Astrocyte (in vitro differentiated cells and primary cell): Measurements from ENCODE around the gene AKNAD1. TPM values are rescaled to one million over a fixed set of nuclear protein-coding genes. Genes with fewer than 3 reads are reported as not detected.

ENCODE experiments used
- DNase-seq: peaks from one replicate; pipeline ENCODE4 v3.0.0-alpha.2; 2010; ENCODE audit warnings: low read depth
- FAIRE-seq: peaks from 2 replicates; lab custom pipeline; 2011; peaks lifted over from hg19 to GRCh38; lab: Jason Lieb, UNC
- H2AFZ ChIP-seq: 2 replicates; pipeline ENCODE4 v1.6.0; 2012; ENCODE audit warnings: low read depth, low read length, inconsistent platforms
- H3K27ac ChIP-seq: 2 replicates; pipeline ENCODE4 v1.5.1; 2011; ENCODE audit warnings: low read depth, low read length, inconsistent platforms
- H3K27me3 ChIP-seq: 2 replicates; pipeline ENCODE4 v1.6.0; 2011; ENCODE audit warnings: low read length, inconsistent platforms; ENCODE audit not compliant: insufficient read depth
- H3K36me3 ChIP-seq: 2 replicates; pipeline ENCODE4 v1.5.1; 2011; ENCODE audit warnings: low read length, inconsistent platforms; ENCODE audit not compliant: insufficient read depth
- H3K4me1 ChIP-seq: 2 replicates; pipeline ENCODE4 v1.5.1; 2011; ENCODE audit warnings: low read length, inconsistent platforms; ENCODE audit not compliant: insufficient read depth
- H3K4me2 ChIP-seq: 2 replicates; pipeline ENCODE4 v1.6.0; 2012; ENCODE audit warnings: low read length, inconsistent platforms
- H3K4me3 ChIP-seq: 2 replicates; pipeline ENCODE4 v1.5.1; 2011; ENCODE audit warnings: low read depth, mild to moderate bottlenecking, low read length, inconsistent platforms; ENCODE audit not compliant: insufficient read depth
- H3K79me2 ChIP-seq: 2 replicates; pipeline ENCODE4 v1.6.0; 2012; ENCODE audit warnings: mild to moderate bottlenecking, low read length, inconsistent platforms; ENCODE audit not compliant: insufficient read depth
- H3K9ac ChIP-seq: 2 replicates; pipeline ENCODE4 v1.6.0; 2012; ENCODE audit warnings: mild to moderate bottlenecking, low read length, inconsistent platforms
- H3K9me3 ChIP-seq: 2 replicates; pipeline ENCODE4 v1.5.1; 2012; ENCODE audit warnings: low read depth, mild to moderate bottlenecking, low read length, inconsistent platforms; ENCODE audit not compliant: insufficient read depth
- H4K20me1 ChIP-seq: 2 replicates; pipeline ENCODE4 v1.6.0; 2012; ENCODE audit warnings: low read length, inconsistent platforms; ENCODE audit not compliant: insufficient read depth
- H3K27ac Mint-ChIP-seq: one replicate; pipeline ENCODE4 v1.8.0; 2021; ENCODE audit warnings: mild to moderate bottlenecking, mixed read lengths; ENCODE audit not compliant: unreplicated experiment
- H3K27me3 Mint-ChIP-seq: one replicate; pipeline ENCODE4 v1.8.0; 2021; ENCODE audit warnings: low read depth, mixed read lengths; ENCODE audit not compliant: unreplicated experiment
- H3K36me3 Mint-ChIP-seq: one replicate; pipeline ENCODE4 v1.8.0; 2021; ENCODE audit warnings: low read depth, mixed read lengths; ENCODE audit not compliant: unreplicated experiment
- H3K4me1 Mint-ChIP-seq: one replicate; pipeline ENCODE4 v1.8.0; 2021; ENCODE audit warnings: low read depth, mixed read lengths; ENCODE audit not compliant: unreplicated experiment
- H3K4me3 Mint-ChIP-seq: one replicate; pipeline ENCODE4 v1.8.0; 2021; ENCODE audit warnings: mild to moderate bottlenecking, moderate library complexity, mixed read lengths; ENCODE audit not compliant: unreplicated experiment
- H3K9me3 Mint-ChIP-seq: one replicate; pipeline ENCODE4 v1.8.0; 2021; ENCODE audit warnings: mild to moderate bottlenecking, mixed read lengths; ENCODE audit not compliant: unreplicated experiment
- EZH2 ChIP-seq: IDR thresholded peaks from 2 replicates; pipeline ENCODE4 v1.6.1; 2012; ENCODE audit warnings: mild to moderate bottlenecking, low read length, inconsistent platforms; ENCODE audit not compliant: insufficient read depth
- total RNA-seq: library from RNA; stranded (reverse); gene quantifications from 2 replicates; pipeline ENCODE4 v1.2.1, GENCODE V29; 2021
- TF ChIP-seq, protein P1 (sequence below): IDR thresholded peaks from 2 replicates; pipeline ENCODE4 v1.5.1; 2011; ENCODE audit warnings: low read depth, mild to moderate bottlenecking, inconsistent platforms, low read length, moderate library complexity; ENCODE audit not compliant: insufficient read depth

The AKNAD1 gene
- total RNA-seq, 1 donor from 2014 or later: not detected

DNA sequence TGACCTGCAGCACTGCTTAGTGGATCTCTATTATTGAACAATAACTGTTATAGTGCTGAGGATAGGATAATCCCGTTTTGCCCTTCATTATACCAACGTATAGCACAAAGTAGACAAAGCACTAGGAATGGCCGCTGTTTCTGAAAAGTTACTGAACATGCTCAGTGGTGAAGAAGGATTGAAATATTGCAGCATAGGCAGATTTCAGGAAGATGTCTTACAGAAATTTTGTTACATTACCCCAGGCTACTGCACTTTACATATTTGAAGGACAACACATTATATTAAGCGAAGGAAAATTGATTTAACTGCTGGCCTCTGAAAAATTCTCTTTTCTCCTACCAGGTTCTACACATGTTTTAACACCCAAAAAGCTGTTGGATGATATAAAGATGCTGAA, 48.5 kb downstream of the AKNAD1 start:
- Histone ChIP-seq H4K20me1 (no peaks in the 10 kb centered on the region), H3K9me3 (no peaks in the 10 kb centered on the region), H3K27ac (no peak overlapping the region), H3K79me2 (no peaks in the 10 kb centered on the region), H2AFZ (no peak overlapping the region), H3K27me3 (no peaks in the 10 kb centered on the region), H3K36me3 (peaks cover 29% of the 10 kb centered on the region), H3K4me1 (no peaks in the 10 kb centered on the region), H3K9ac (no peak overlapping the region), H3K4me3 (no peak overlapping the region), H3K4me2 (no peak overlapping the region)
- no peak for FAIRE-seq
- H3K27ac Mint-ChIP-seq: no peak overlapping the region
- TF ChIP-seq, protein P1, sequence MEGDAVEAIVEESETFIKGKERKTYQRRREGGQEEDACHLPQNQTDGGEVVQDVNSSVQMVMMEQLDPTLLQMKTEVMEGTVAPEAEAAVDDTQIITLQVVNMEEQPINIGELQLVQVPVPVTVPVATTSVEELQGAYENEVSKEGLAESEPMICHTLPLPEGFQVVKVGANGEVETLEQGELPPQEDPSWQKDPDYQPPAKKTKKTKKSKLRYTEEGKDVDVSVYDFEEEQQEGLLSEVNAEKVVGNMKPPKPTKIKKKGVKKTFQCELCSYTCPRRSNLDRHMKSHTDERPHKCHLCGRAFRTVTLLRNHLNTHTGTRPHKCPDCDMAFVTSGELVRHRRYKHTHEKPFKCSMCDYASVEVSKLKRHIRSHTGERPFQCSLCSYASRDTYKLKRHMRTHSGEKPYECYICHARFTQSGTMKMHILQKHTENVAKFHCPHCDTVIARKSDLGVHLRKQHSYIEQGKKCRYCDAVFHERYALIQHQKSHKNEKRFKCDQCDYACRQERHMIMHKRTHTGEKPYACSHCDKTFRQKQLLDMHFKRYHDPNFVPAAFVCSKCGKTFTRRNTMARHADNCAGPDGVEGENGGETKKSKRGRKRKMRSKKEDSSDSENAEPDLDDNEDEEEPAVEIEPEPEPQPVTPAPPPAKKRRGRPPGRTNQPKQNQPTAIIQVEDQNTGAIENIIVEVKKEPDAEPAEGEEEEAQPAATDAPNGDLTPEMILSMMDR: no peak
- TF ChIP-seq EZH2: no peak
- H3K4me3 Mint-ChIP-seq: no peak overlapping the region
- H3K36me3 Mint-ChIP-seq: peaks cover 7% of the 10 kb centered on the region
- H3K9me3 Mint-ChIP-seq: no peaks in the 10 kb centered on the region
- no peaks in the 10 kb centered on the region for H3K4me1 Mint-ChIP-seq
- DNase-seq: no peak
- no peaks in the 10 kb centered on the region for H3K27me3 Mint-ChIP-seq

DNA sequence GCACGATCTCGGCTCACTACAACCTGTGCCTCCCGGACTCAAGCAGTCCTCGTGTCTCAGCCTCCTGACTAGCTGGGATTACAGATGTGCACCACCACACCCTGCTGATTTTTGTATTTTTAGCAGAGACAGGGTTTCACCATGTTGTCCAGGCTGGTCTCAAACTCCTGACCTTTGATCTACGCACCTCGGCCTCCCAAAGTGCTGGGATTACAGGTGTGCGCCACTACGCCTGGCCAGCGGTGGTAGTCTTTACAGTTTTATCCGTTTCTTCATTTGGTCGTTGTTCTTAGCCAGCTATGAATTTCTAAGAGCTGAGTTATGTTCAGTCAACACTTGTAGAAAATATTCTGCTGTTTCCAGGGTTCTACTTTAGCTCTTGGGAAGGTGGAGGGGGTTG, 53.3 kb downstream of the AKNAD1 start:
- H3K36me3 Mint-ChIP-seq: peaks cover 2% of the 10 kb centered on the region
- Histone ChIP-seq H3K9me3 (no peaks in the 10 kb centered on the region), H3K36me3 (peaks cover 33% of the 10 kb centered on the region), H3K9ac (no peak overlapping the region), H3K79me2 (no peaks in the 10 kb centered on the region), H2AFZ (no peak overlapping the region), H3K27me3 (no peaks in the 10 kb centered on the region), H3K27ac (no peak overlapping the region), H3K4me2 (no peak overlapping the region), H3K4me1 (peaks cover 8% of the 10 kb centered on the region), H4K20me1 (no peaks in the 10 kb centered on the region), H3K4me3 (no peak overlapping the region)
- FAIRE-seq: no peak
- H3K4me3 Mint-ChIP-seq: no peak overlapping the region
- TF ChIP-seq, protein P1: no peak
- no peak for TF ChIP-seq EZH2
- peaks cover 13% of the 10 kb centered on the region for H3K4me1 Mint-ChIP-seq
- H3K27ac Mint-ChIP-seq: peak overlapping the region; percentile 30
- no peaks in the 10 kb centered on the region for H3K9me3 Mint-ChIP-seq
- DNase-seq: no peak
- no peaks in the 10 kb centered on the region for H3K27me3 Mint-ChIP-seq

DNA sequence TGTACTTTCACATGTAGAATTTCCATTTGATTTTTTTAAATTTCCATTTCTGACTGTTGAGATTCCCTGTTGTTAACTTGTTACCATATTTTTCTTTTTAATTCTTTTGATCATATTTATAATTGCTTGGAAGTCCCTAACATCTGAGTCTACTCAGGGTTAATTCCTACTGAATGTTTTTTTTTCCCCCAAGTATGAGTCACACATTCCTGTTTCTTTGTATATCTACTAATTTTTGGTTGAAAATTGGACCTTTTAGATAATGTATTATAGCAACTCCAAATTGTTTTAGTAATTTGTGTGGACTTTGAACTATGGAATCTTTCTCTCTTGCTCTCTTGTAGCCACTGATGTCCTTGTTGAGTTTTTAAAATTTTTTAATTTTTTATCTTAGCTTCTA, 55.8 kb downstream of the AKNAD1 start:
- peaks cover 13% of the 10 kb centered on the region for H3K4me1 Mint-ChIP-seq
- no peaks in the 10 kb centered on the region for H4K20me1 ChIP-seq
- H3K4me3 Mint-ChIP-seq: no peak overlapping the region
- H3K9ac ChIP-seq: no peak overlapping the region
- peaks cover 28% of the 10 kb centered on the region for H3K36me3 ChIP-seq
- no peaks in the 10 kb centered on the region for H3K9me3 Mint-ChIP-seq
- no peaks in the 10 kb centered on the region for H3K79me2 ChIP-seq
- FAIRE-seq (no peak), DNase-seq (peak; percentile 27)
- no peaks in the 10 kb centered on the region for H3K9me3 ChIP-seq
- no peaks in the 10 kb centered on the region for H3K27me3 Mint-ChIP-seq
- H3K27ac ChIP-seq: no peak overlapping the region
- H3K36me3 Mint-ChIP-seq: no peaks in the 10 kb centered on the region
- TF ChIP-seq, protein P1: no peak
- TF ChIP-seq EZH2: no peak
- H3K4me3 ChIP-seq: no peak overlapping the region
- peak overlapping the region; percentile 29 for H3K4me2 ChIP-seq
- no peak overlapping the region for H3K27ac Mint-ChIP-seq
- H2AFZ ChIP-seq: no peak overlapping the region
- H3K4me1 ChIP-seq: peaks cover 8% of the 10 kb centered on the region
- H3K27me3 ChIP-seq: no peaks in the 10 kb centered on the region
